ENCODE results near the gene SNN. TPM values are rescaled to one million over a fixed set of nuclear protein-coding genes. Genes with fewer than 3 reads are reported as not detected.

The SNN gene
- total and polyA plus RNA-seq, 9 of the 15 experiments (the other 6 are each of a cell fraction or from before 2014, with no cell fraction given): 0.07 to 2.9 (median 1.9) TPM

GRCh38 chr16:11633113-11633512 lies 35.1 kb upstream of the SNN start (continued):
- TF ChIP-seq ZNF583 (CRISPR knock-in tag; IDR thresholded peaks at IDR 0.05): peak; percentile 67; the same call in 1 of the 2 replicates

GRCh38 chr16:11634312-11634711 lies 33.9 kb upstream of the SNN start:
- no peaks in the 10 kb centered on the region for H3K9me3 ChIP-seq (replicated peaks; ENCODE audit: control insufficient read depth, insufficient read depth, low read depth, low read length)
- no peak overlapping the region for H3K27ac ChIP-seq (ENCODE audit: extremely low read depth, low read depth, low read length)
- peaks cover 3 to 37% of the 10 kb centered on the region in 2 experiments; a peak in 4 of 5 replicates for H3K27me3 ChIP-seq (ENCODE audit: control insufficient read depth in 2 of 2, insufficient read depth in 2 of 2, low read length in 2 of 2)
- WGBS (ENCODE audit: insufficient coverage, low coverage, missing lambda C conversion rate): 12% methylated on average over 6 of the region's 6 CpGs
- no peak for ATAC-seq
- H3K9ac ChIP-seq (ENCODE audit: insufficient read depth in 1 of 2, low read depth in 2 of 2, low read length in 2 of 2): no peak overlapping the region
- intact Hi-C loops (cut with micrococcal nuclease): no loop called here
- H3K9me1 ChIP-seq (ENCODE audit: control insufficient read depth, insufficient read depth, low read length): no peaks in the 10 kb centered on the region
- ChIA-PET POLR2A (interaction anchor here (1.3 kb wide), 1 partner anchor 31 kb away, joined by 4 read pairs; no protein-coding TSS in a partner anchor), CTCF (ENCODE audit: low intra/inter-chr PET ratio) (no interaction called here)
- H3K4me2 ChIP-seq (ENCODE audit: insufficient read depth, low read length): no peak overlapping the region
- no peak overlapping the region for H3K4me3 ChIP-seq
- no peaks in the 10 kb centered on the region for H3K36me3 ChIP-seq (ENCODE audit: control insufficient read depth, insufficient read depth, low read length)
- no peak for DNase-seq (ENCODE audit: extremely low read depth in 1 of 4, low spot score in 3 of 4)
- in situ Hi-C loops (cut with MboI): no loop called here
- no peak overlapping the region for H2AFZ ChIP-seq (ENCODE audit: low read depth, low read length)
- no peak for FAIRE-seq
- no TSS peak for BruUV-seq (replicated peaks)
- no peaks in the 10 kb centered on the region for H4K20me1 ChIP-seq (replicated peaks; ENCODE audit: control insufficient read depth, insufficient read depth, low read length)
- H3K79me2 ChIP-seq (ENCODE audit: control insufficient read depth, insufficient read depth, low read length): no peaks in the 10 kb centered on the region
- TF ChIP-seq SMARCA5 (IDR thresholded peaks at IDR 0.05): no peak
- TF ChIP-seq MEIS2 (IDR thresholded peaks at IDR 0.05; ENCODE audit: partially characterized antibody): peak; percentile 38
- TF ChIP-seq MTA1 (IDR thresholded peaks at IDR 0.05; ENCODE audit: borderline replicate concordance): 0 out of 2 replicates have a peak, but pooled peaks have one; percentile 50
- TF ChIP-seq CHD4 (IDR thresholded peaks at IDR 0.05; ENCODE audit: insufficient read depth, insufficient replicate concordance, low read depth, low read length, poor library complexity, severe bottlenecking): no peak
- TF ChIP-seq PTBP1 (IDR thresholded peaks at IDR 0.05; ENCODE audit: low read depth, low read length): no peak
- TF ChIP-seq RCOR1 (IDR thresholded peaks at IDR 0.05; ENCODE audit: borderline replicate concordance in 1 of 2, low read depth in 2 of 2, low read length in 2 of 2): peak in 1 of 2 experiments; percentile 7; a peak in 1 of 4 replicates
- no peak for TF ChIP-seq HNRNPLL (IDR thresholded peaks at IDR 0.05; ENCODE audit: low read depth, low read length, poor library complexity, severe bottlenecking)
- peak; percentile 87; the same call in 1 of the 2 replicates for TF ChIP-seq SOX6 (IDR thresholded peaks at IDR 0.05)
- peaks cover 0 to 8% of the 10 kb centered on the region in 2 experiments; a peak in 2 of 5 replicates for H3K4me1 ChIP-seq (replicated peaks in 1 of 2; ENCODE audit: control insufficient read depth in 2 of 2, insufficient read depth in 2 of 2, low read length in 2 of 2)

All from K562 (cell line).